ENCODE results near the gene NAALADL2.

The NAALADL2 gene

GRCh38 chr3:174884776-174885568 is 25.8 kb downstream of the NAALADL2 start:
- DNase-seq (ENCODE audit: low spot score) = no peak

- DNase-seq (ENCODE audit: low spot score) = no peak
These were observed 32.5 kb downstream of the NAALADL2 start for GRCh38 chr3:174891524-174892203.

DNA sequence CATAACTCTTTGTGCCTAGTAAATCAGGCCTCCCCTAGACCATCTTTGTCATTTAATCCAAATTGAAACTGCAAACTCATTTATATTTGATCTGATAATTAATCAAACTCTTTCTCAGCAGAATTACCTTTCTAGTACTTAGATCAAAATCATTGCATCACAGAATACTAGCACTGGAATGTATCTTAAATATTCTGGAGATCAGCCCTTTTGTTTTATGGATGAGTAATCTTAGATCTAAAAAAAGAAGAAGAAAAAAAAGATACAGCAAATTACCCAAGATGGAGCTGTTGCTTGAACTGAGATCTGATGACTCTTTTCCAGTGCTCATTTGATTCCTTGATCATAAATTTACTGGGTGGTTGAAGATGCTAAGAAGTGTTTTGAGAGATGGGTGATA is 47.9 kb downstream of the NAALADL2 start:
- DNase-seq (ENCODE audit: low spot score) = no peak

- no peak for DNase-seq (ENCODE audit: low spot score)
These were observed 48.7 kb downstream of the NAALADL2 start for GRCh38 chr3:174907628-174908407.

DNA sequence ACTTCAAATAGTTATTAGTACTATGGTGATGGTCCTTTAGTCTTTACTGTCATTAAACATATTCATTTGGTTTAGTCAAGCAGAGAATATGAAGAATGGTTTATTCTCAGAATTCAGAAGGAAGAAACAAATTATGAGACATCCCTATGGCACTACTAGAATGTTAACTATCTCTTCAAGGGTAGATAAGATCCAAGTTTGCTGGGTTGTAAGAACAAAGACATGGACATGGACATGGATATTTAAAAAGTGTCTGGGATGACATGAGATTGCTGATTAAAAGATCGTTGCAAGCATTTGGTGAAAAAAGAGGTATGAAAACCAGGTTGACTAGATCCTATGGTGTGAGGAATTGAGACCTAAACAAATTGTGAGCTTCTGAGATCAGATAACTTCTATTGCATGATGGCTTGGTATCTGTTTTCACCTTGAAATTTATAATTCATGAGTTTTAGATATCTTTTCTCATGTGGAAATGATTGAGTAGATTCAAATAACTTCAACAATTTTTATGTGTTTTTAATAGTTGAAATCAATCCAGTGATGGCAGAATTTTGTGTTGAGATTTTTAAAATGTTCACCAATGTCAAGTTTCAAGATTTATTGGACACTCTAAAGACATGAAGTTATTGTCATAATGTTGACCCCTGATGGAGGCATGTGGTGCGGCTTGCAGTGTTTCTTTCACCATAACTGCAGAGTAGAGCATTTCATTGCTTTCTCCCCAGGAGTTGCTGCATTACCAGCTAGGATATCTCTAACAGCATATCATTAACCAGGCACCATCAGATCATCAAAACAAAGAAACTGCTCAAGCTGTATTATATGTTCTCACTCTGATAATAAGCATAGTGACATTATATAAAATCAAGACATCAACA is 72.6 kb downstream of the NAALADL2 start:
- no peak for DNase-seq (ENCODE audit: low spot score)

DNA sequence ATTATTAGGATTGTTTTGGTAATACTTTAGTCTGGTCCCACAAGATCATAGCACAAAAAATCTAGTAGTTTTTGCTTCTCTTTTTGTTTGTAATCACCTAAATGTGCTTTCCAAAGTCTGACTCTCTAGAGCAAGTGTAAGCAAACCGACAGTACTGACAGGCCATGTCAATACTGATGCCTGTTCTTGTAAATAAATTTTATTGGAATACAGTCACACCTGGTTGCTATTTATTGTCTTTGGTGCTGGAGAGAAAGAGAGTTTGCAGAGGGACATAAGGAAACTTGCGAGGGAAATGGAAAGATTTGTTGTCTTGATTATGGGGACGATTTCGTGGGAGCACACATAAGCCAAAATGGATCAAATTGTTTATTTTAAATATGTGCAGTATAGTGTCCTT is 77.5 kb downstream of the NAALADL2 start:
- DNase-seq (ENCODE audit: low spot score) = no peak

DNA sequence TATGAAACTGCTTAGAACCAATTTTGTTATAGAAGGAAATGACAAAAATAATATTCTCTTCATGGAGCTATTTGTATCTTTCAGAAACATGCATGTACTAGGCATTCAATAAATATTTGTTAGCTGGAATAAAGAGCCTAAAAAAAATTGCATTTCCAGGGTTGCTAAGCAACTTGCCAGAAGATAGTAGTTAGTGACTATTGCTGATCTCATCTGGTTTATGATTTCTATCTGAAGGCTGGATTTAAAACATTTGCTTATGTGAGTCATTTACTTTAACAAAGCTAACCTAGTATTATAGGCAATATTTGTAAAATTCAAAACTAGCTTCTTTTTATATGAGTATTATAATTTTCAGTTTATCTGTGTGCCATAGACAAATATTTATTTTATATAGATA is 78.3 kb downstream of the NAALADL2 start:
- DNase-seq (ENCODE audit: low spot score) = no peak

GRCh38 chr3:174938102-174938501 is 79.0 kb downstream of the NAALADL2 start:
- no peak for DNase-seq (ENCODE audit: low spot score)

DNA sequence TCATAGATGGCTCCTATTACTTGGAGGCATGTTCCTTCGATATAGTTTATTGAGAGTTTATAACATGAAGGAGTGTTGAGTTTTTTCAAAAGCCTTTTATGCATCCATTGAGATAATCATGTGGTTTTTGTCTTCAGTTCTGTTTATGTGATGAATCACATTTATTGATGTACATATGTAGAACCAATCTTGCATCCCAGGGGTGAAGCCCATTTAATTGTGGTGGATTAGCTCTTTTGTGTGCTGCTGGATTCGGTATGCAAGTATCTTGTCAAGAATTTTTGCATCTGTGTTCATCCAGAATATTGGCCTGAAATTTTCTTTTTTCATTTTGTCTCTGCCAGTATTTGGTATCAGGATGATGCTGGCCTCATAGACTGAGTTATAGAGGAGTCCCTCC is 81.0 kb downstream of the NAALADL2 start:
- no peak for DNase-seq (ENCODE audit: low spot score)

DNA sequence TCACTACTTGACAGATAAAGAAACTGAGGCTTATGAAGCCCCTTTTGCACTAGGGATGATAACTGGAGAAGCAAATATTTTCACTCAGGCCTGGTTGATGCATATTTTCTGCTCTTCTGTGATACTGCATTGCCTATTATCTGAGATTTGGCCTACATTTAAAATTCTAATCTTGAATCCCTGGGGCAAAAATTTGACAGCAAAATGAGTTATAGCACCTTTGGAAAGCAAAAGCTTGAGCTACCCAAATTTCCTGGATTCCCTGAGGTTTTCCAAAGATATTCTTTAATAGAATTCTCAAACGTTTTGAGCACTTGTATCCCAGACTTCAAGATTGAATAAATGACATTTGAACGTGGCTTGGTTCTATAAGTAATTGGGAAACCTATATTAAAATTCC is 86.1 kb downstream of the NAALADL2 start:
- no peak for DNase-seq (ENCODE audit: low spot score)

DNA sequence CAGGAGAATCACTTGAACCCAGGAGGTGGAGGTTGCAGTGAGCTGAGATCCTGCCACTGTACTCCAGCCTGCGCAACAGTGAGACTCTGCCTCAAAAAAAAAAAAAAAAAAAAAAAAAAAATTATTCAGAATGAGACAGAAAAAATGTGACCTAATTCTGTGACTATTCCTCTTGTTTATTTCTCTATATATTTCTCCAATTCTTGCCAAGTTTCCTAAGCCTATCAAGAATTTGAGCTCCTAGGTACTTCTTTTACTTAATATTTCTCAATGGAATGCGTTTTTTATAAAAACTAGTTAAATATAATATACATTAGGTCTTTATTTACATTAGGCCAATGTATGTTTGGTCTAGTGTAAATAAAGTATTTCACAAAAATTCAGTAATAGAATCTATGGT is 86.8 kb downstream of the NAALADL2 start:
- no peak for DNase-seq (ENCODE audit: low spot score)

GRCh38 chr3:174949523-174949922 is 90.4 kb downstream of the NAALADL2 start:
- no peak for DNase-seq (ENCODE audit: low spot score)

DNA sequence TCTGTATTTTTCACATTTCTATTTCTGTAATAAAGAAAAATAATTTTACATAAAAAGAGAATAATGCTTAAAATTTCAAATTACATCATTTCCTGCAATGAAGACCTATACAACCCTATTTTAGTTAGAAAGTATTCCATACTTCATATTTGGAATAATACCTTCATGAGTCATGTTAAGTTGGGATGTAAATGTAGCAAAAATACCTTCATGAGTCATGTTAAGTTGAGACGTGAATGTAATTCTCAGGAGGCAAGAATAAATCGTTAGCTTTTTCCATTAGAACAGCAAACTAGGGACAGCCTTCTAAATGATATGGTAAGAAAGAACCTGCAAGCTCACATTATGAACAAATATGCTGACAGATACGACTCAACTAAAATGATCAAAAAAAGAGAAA is 91.9 kb downstream of the NAALADL2 start:
- no peak for DNase-seq (ENCODE audit: low spot score)

GRCh38 chr3:174951498-174952005 is 92.4 kb downstream of the NAALADL2 start:
- DNase-seq (ENCODE audit: low spot score) = no peak

DNA sequence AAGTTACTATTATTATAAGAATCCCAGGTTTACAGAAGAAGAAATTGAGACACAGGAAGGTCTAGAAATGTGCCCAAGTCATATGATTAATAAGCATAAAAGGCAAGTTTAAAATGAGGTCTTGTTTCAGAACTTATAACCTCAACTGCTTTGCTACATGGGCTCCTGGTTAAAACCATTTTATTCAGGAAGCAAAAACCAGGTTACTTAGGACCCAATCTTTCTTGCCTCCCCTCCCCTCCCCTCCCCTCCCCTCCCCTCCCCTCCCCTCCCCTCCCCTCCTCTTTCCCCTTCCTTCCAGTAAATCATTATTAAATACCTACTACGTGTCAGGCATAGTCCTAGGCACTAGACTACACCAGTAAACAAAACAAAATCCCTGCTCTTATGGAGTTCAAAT is 93.9 kb downstream of the NAALADL2 start:
- no peak for DNase-seq (ENCODE audit: low spot score)

- DNase-seq (ENCODE audit: low spot score) = no peak
These were observed 96.4 kb downstream of the NAALADL2 start for GRCh38 chr3:174955513-174956016.

DNA sequence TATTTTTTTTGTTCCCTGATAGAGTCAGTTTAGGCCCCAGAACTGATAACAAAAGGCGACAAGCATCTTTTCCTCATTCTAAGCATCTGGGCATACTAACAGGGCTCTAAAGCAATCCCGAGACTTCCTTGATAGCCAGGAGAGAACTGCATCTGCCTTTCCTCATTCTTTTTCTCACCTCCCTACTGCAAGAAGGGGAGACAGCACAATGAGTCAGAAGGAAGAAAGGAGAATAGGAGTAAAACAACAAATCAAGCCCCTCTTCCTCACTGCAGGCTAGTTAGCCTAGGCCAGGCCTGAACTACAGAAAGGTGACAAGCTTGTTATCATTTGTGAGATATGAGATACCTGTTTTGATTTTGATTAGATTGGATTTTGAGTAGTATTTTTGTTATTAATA is 97.9 kb downstream of the NAALADL2 start:
- no peak for DNase-seq (ENCODE audit: low spot score)

- DNase-seq (ENCODE audit: low spot score) = no peak
These were observed 98.4 kb downstream of the NAALADL2 start for GRCh38 chr3:174957551-174958001.

- DNase-seq (ENCODE audit: low spot score) = no peak
These were observed 99.7 kb downstream of the NAALADL2 start for GRCh38 chr3:174958671-174959328.

DNA sequence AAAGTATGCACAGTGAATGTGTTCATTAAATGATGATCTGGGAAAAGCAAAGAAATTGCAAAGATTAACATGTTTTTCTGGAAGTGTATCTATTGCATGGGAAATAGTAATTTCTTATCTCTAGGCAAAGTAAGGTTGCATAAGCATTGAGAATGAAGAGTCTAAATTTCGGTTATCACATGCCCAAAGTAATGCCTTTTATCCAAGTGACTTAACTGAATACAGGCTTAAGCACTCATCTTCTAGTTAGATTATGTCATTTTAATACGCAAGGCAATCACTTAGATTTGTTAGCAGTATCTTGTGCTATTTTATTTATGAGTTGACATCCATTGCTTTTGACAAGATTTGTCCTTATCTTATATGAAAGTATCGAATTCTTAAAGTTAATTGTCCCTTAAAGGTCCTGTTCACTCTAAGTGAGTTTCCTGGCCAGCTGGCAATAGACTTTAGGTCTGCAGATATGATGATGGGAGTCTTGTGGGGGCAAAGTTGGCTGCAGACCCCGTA is 100.5 kb downstream of the NAALADL2 start:
- DNase-seq (ENCODE audit: low spot score) = no peak

- no peak for DNase-seq (ENCODE audit: low spot score)
These were observed 101.8 kb downstream of the NAALADL2 start for GRCh38 chr3:174960898-174961297.

Measured in HuH-7 (cell line).